GM10248 (cell line): ENCODE data around the gene TBC1D21.

Experiments used
- CTCF ChIA-PET: fragments of 300-600 bp; sonication (Branson Sonifier 250); formaldehyde crosslinking; extraction: SDS; loops from one replicate; lab custom pipeline; 2021; ENCODE audit warnings: antibody characterized with exemption; lab: Yijun Ruan, JAX
- POLR2A ChIA-PET: fragments of 350-650 bp; sonication (Branson Sonifier 250); formaldehyde crosslinking; extraction: SDS; loops from one replicate; lab custom pipeline; 2020; ENCODE audit warnings: antibody characterized with exemption; lab: Yijun Ruan, JAX
- DNase-seq: peaks from one replicate; pipeline ENCODE4 v3.0.0; 2012; ENCODE audit errors: extremely low spot score
- TF ChIP-seq, protein P1 (sequence below): IDR thresholded peaks from 2 replicates; pipeline ENCODE4 v1.5.1; 2012; ENCODE audit warnings: mild to moderate bottlenecking, low read depth; ENCODE audit errors: extremely low read depth, missing control alignments, control extremely low read depth

The TBC1D21 gene

DNA sequence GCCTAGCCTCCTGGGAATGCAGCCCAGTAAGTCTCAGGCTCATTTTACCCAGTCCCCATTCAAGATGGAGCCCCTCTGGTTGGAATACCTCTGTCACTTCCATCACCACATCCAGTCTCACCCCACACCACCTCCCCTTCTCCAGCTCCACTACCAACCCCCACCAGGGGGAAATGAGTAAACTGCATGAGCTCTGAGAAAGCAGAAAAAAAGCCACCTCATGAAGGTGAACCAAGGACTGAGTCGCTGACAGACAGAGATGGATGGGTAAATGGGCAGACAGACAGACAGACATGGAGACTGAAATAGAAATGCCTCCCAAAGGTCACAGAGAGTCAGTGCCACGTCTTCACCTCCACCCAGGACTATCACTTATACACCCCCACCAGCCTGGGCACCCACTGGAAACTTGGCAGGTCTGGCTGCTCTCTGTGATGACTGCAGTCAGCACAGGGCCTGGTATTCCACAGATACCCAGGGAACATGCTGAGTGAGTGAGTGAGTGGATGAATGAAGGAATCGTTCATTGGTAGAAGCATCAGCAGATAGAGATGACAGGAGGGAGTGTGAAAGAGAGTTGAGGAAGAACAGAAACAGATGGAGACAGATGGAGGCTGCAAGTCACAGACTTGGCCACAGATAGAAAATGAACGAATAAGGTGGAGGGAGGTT is 48.0 kb downstream of the TBC1D21 start:
- CTCF ChIA-PET = interaction anchor here (1.3 to 2.7 kb wide), 3 partner anchors 11 to 14 kb away, joined by 4 to 6 read pairs (median 6); no protein-coding TSS in a partner anchor
- DNase-seq = no peak
- POLR2A ChIA-PET = no interaction called here
- TF ChIP-seq, protein P1, sequence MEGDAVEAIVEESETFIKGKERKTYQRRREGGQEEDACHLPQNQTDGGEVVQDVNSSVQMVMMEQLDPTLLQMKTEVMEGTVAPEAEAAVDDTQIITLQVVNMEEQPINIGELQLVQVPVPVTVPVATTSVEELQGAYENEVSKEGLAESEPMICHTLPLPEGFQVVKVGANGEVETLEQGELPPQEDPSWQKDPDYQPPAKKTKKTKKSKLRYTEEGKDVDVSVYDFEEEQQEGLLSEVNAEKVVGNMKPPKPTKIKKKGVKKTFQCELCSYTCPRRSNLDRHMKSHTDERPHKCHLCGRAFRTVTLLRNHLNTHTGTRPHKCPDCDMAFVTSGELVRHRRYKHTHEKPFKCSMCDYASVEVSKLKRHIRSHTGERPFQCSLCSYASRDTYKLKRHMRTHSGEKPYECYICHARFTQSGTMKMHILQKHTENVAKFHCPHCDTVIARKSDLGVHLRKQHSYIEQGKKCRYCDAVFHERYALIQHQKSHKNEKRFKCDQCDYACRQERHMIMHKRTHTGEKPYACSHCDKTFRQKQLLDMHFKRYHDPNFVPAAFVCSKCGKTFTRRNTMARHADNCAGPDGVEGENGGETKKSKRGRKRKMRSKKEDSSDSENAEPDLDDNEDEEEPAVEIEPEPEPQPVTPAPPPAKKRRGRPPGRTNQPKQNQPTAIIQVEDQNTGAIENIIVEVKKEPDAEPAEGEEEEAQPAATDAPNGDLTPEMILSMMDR = no peak

DNA sequence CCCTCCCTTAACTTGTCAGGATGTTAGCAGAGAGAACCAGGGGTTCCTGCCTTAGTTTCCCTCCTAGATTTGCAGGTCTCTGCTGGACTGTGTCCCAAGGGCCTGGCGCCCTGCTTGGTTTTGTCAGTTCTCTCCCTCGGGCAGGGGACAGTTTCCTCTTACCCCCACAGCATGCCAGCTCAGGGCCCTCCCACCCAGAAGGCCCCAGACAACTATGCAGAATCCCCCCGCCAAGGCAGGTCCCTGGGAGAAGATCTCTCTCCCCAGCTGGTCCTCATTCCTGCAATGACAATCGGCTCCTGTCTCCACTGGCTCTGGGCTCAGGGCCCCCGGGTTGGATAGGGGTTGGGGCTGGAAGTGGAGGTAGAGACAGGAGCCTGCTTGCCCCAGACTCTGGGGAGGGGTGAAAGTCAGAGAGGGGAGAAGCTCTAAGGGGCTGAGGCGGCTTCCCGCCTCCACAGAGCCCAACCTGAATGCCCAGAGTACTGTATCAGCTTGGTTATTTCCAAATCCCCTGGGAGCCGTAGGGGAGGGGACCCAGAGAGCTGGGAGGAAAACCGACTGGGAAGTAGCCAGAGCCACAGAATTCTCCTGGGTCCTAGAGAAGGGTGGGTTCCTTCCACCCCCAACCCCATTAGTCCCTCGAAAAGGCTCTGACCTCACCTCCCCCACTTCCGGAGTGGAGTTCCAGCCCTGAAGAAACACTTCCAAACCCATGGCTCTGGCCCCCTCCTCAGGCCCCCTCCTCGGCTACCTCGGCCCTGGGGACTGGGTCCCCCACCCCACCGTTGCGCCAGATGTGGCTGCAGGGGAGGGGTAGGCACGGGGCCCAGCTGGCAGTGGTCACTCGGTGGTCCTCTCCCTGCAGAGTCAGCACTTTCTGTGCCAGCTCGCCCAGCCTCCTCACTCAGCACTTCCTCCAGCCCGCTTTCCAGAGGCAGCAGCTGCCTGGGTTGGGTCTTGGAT is 49.1 kb downstream of the TBC1D21 start:
- ChIA-PET POLR2A (no interaction called here), CTCF (interaction anchor here (0.9 to 2.2 kb wide), 2 partner anchors 13 to 15 kb away, joined by 3 to 6 read pairs; no protein-coding TSS in a partner anchor)
- DNase-seq = no peak
- TF ChIP-seq, protein P1 = no peak

DNA sequence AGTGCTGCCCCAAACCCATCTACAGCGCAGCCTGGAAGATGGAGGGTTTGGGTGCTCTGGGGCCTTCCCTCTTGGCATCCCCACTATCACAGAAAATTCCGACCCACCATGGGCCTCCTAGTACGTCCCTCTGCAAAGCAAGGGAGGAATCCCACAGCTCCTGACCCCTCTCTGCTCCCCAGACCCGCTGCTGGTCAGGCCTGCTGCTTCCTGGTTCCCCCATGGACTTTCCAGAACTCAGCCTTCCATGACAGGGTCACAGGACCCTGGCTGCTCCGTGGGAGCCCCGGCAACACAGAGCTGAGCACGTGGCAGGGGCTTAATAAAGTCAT is 49.8 kb downstream of the TBC1D21 start:
- TF ChIP-seq, protein P1 = no peak
- CTCF ChIA-PET = interaction anchor here (0.9 to 2.3 kb wide), 3 partner anchors 13 to 16 kb away, joined by 3 to 6 read pairs (median 6); no protein-coding TSS in a partner anchor
- DNase-seq = no peak
- POLR2A ChIA-PET = no interaction called here

DNA sequence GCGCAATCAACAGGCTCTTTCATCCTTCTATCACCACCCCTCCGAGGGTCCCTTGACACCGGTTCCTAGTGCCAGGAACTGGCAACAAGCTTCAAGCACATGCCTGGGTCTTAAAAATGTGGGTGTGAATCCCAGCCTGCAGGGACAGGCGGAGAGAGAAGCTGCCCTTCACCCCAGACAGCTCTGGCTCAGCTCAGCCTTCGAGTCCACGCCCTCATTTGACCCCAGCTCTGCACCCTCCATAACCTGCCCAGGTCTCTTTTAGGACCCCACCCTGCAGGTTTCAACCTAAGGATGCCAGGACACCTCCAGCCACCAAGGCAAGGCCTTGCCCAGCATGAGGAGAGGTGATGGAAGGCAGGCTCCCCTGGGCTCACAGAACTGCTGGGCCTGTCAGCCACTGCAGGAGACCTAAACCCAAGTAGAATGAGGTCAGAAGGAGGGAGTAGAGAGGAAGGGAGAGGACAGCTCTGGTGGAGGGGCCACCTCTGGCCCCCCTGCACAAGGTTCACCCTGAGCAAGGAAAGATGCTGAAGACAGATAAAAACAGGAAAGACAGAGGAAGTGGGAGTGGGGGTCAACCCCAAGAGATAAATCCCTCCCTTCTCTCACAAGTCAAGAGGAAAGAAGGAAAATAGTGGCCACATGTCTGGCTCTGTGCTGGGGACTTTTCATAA is 50.3 kb downstream of the TBC1D21 start:
- DNase-seq = no peak

DNA sequence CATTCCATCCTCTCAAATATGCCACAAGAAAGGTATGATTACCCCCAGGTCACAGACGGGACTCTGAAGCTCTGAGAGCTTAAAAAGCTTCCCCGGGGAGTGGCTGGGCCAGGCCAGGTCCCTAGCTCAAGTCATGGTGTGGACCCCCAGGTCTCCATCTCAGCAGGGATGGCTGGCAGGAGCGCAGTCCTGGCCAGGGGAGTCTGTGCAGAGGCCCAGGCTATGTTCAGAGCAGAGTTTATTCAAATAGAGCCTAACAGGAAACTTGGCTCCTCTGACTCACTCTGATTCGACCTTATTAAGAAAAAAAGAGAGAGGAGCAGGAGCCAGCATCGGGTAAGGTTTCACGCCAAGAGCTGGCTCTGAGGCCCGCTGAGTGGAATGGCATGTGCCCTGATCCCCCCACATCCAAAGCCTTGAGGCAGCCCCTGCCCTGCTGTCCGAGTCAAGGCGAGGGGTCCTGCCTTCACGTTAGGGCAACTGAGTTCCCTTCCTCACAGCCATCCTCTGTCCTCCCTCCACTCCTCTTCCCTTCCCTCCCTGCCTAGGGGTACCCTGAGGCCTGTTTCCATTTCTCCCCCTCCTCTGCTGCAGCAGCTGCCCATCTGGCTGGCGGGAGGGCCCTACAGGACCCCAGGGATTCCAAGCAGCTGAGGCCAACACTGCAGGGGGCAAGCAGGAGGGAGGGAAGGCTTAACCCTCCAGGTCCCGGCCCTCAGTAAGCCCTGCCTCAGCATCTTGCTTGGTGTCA is 51.0 kb downstream of the TBC1D21 start:
- TF ChIP-seq, protein P1 = no peak
- CTCF ChIA-PET = interaction anchor here (2.3 kb wide), 1 partner anchor 17 kb away, joined by 6 read pairs; no protein-coding TSS in a partner anchor
- no peak for DNase-seq
- POLR2A ChIA-PET = no interaction called here

More for the DNA sequence above, 50.3 kb downstream of the TBC1D21 start:
- TF ChIP-seq, protein P1 = no peak
- CTCF ChIA-PET = interaction anchor here (2.2 to 2.3 kb wide), 2 partner anchors 14 to 16 kb away, joined by 6 read pairs; no protein-coding TSS in a partner anchor
- POLR2A ChIA-PET = no interaction called here
